ENCODE measurements around the gene POU2AF3. TPM values are rescaled to one million over a fixed set of nuclear protein-coding genes. Genes with fewer than 3 reads are reported as not detected.

POU2AF3 gene
- total RNA-seq, 2 experiments from 2014 or later, result not detected

GRCh38 chr11:111330234-111330893, 32.0 kb downstream of the POU2AF3 start:
- H3K9me3 Mint-ChIP-seq (ENCODE audit: low read depth), result no peaks in the 10 kb centered on the region
- intact Hi-C loops (cut with DNase I, micrococcal nuclease), result no loop called here
- no peak overlapping the region for H3K4me3 Mint-ChIP-seq
- no peaks in the 10 kb centered on the region for H3K27me3 Mint-ChIP-seq
- H3K36me3 Mint-ChIP-seq (ENCODE audit: low read depth), result no peaks in the 10 kb centered on the region
- CTCF ChIA-PET, result interaction anchor here (0.6 to 0.9 kb wide), 3 partner anchors 15 to 1872 kb away, joined by 3 read pairs; no protein-coding TSS in a partner anchor
- POLR2A ChIA-PET, result no interaction called here
- DNase-seq, result no peak
- no peak for ATAC-seq
- no peak overlapping the region for H3K27ac Mint-ChIP-seq
- H3K4me1 Mint-ChIP-seq, result no peaks in the 10 kb centered on the region

- Mint-ChIP-seq H3K4me3 (no peak overlapping the region), H3K9me3 (ENCODE audit: low read depth) (no peaks in the 10 kb centered on the region), H3K4me1 (no peaks in the 10 kb centered on the region), H3K36me3 (ENCODE audit: low read depth) (no peaks in the 10 kb centered on the region), H3K27me3 (no peaks in the 10 kb centered on the region), H3K27ac (no peak overlapping the region)
- ATAC-seq, result no peak
- ChIA-PET CTCF (interaction anchor here (0.7 to 2.2 kb wide), 2 partner anchors 11 to 88 kb away, joined by 3 to 9 read pairs; no protein-coding TSS in a partner anchor), POLR2A (no interaction called here)
- no peak for DNase-seq
- intact Hi-C loops (cut with DNase I, micrococcal nuclease), result no loop called here
Observed at GRCh38 chr11:111331711-111332479, 33.5 kb downstream of the POU2AF3 start.

GRCh38 chr11:111334532-111335502, 36.5 kb downstream of the POU2AF3 start:
- Mint-ChIP-seq H3K4me1 (no peaks in the 10 kb centered on the region), H3K36me3 (ENCODE audit: low read depth) (no peaks in the 10 kb centered on the region), H3K27ac (no peak overlapping the region), H3K9me3 (ENCODE audit: low read depth) (peaks cover 7% of the 10 kb centered on the region), H3K4me3 (no peak overlapping the region), H3K27me3 (no peaks in the 10 kb centered on the region)
- CTCF ChIA-PET, result interaction anchor here (0.9 to 2.2 kb wide), 2 partner anchors 8 to 93 kb away, joined by 3 to 9 read pairs; no protein-coding TSS in a partner anchor
- POLR2A ChIA-PET, result no interaction called here
- no peak for DNase-seq
- intact Hi-C loops (cut with DNase I, micrococcal nuclease), result no loop called here
- no peak for ATAC-seq

GRCh38 chr11:111335549-111335948, 37.2 kb downstream of the POU2AF3 start:
- no peak overlapping the region for H3K4me3 Mint-ChIP-seq
- H3K27me3 Mint-ChIP-seq, result no peaks in the 10 kb centered on the region
- intact Hi-C loops (cut with DNase I, micrococcal nuclease), result no loop called here
- ChIA-PET CTCF (no interaction called here), POLR2A (no interaction called here)
- peaks cover 7% of the 10 kb centered on the region for H3K9me3 Mint-ChIP-seq (ENCODE audit: low read depth)
- no peaks in the 10 kb centered on the region for H3K4me1 Mint-ChIP-seq
- no peak for ATAC-seq
- H3K36me3 Mint-ChIP-seq (ENCODE audit: low read depth), result no peaks in the 10 kb centered on the region
- H3K27ac Mint-ChIP-seq, result no peak overlapping the region
- DNase-seq, result no peak

- Mint-ChIP-seq H3K4me3 (no peak overlapping the region), H3K27ac (no peak overlapping the region), H3K4me1 (no peaks in the 10 kb centered on the region), H3K9me3 (ENCODE audit: low read depth) (peaks cover 7% of the 10 kb centered on the region), H3K27me3 (no peaks in the 10 kb centered on the region), H3K36me3 (ENCODE audit: low read depth) (no peaks in the 10 kb centered on the region)
- no peak for DNase-seq
- POLR2A ChIA-PET, result no interaction called here
- intact Hi-C loops (cut with DNase I, micrococcal nuclease), result no loop called here
- CTCF ChIA-PET, result no interaction called here
- no peak for ATAC-seq
Observed at GRCh38 chr11:111336062-111336461, 37.7 kb downstream of the POU2AF3 start.

GRCh38 chr11:111336582-111337256, 38.4 kb downstream of the POU2AF3 start:
- POLR2A ChIA-PET, result no interaction called here
- no peaks in the 10 kb centered on the region for H3K36me3 Mint-ChIP-seq (ENCODE audit: low read depth)
- H3K4me3 Mint-ChIP-seq, result no peak overlapping the region
- CTCF ChIA-PET, result interaction anchor here (1.0 kb wide), 1 partner anchor 10 kb away, joined by 6 read pairs; no protein-coding TSS in a partner anchor
- no peak overlapping the region for H3K27ac Mint-ChIP-seq
- intact Hi-C loops (cut with DNase I, micrococcal nuclease), result no loop called here
- no peaks in the 10 kb centered on the region for H3K4me1 Mint-ChIP-seq
- DNase-seq, result no peak
- ATAC-seq, result no peak
- peaks cover 7% of the 10 kb centered on the region for H3K9me3 Mint-ChIP-seq (ENCODE audit: low read depth)
- H3K27me3 Mint-ChIP-seq, result no peaks in the 10 kb centered on the region

- intact Hi-C loops (cut with DNase I, micrococcal nuclease), result no loop called here
- Mint-ChIP-seq H3K4me1 (no peaks in the 10 kb centered on the region), H3K9me3 (ENCODE audit: low read depth) (peaks cover 7% of the 10 kb centered on the region), H3K27me3 (no peaks in the 10 kb centered on the region), H3K27ac (no peak overlapping the region), H3K4me3 (no peak overlapping the region), H3K36me3 (ENCODE audit: low read depth) (no peaks in the 10 kb centered on the region)
- DNase-seq (no peak), ATAC-seq (no peak)
- POLR2A ChIA-PET, result no interaction called here
- CTCF ChIA-PET, result interaction anchor here (1.1 to 1.4 kb wide), 2 partner anchors 57 to 106 kb away, joined by 3 to 4 read pairs; no protein-coding TSS in a partner anchor
Observed at GRCh38 chr11:111339758-111340388, 41.5 kb downstream of the POU2AF3 start.

GRCh38 chr11:111342329-111342728, 44.0 kb downstream of the POU2AF3 start:
- ChIA-PET CTCF (interaction anchor here (0.9 to 2.0 kb wide), 3 partner anchors 9 to 104 kb away, joined by 3 to 9 read pairs (median 7); no protein-coding TSS in a partner anchor), POLR2A (no interaction called here)
- Mint-ChIP-seq H3K4me3 (no peak overlapping the region), H3K27me3 (no peaks in the 10 kb centered on the region), H3K4me1 (no peaks in the 10 kb centered on the region), H3K36me3 (ENCODE audit: low read depth) (no peaks in the 10 kb centered on the region), H3K27ac (no peak overlapping the region), H3K9me3 (ENCODE audit: low read depth) (peaks cover 7% of the 10 kb centered on the region)
- ATAC-seq (no peak), DNase-seq (no peak)
- intact Hi-C loops (cut with DNase I, micrococcal nuclease), result no loop called here

GRCh38 chr11:111344032-111344431, 45.7 kb downstream of the POU2AF3 start:
- intact Hi-C loops (cut with DNase I, micrococcal nuclease), result no loop called here
- POLR2A ChIA-PET, result no interaction called here
- CTCF ChIA-PET, result no interaction called here
- no peak overlapping the region for H3K27ac Mint-ChIP-seq
- no peaks in the 10 kb centered on the region for H3K27me3 Mint-ChIP-seq
- H3K9me3 Mint-ChIP-seq (ENCODE audit: low read depth), result peaks cover 4% of the 10 kb centered on the region
- DNase-seq, result no peak
- H3K4me3 Mint-ChIP-seq, result no peak overlapping the region
- ATAC-seq, result no peak
- no peaks in the 10 kb centered on the region for H3K36me3 Mint-ChIP-seq (ENCODE audit: low read depth)
- no peaks in the 10 kb centered on the region for H3K4me1 Mint-ChIP-seq

GRCh38 chr11:111347002-111347722, 48.8 kb downstream of the POU2AF3 start:
- ATAC-seq (no peak), DNase-seq (no peak)
- H3K4me1 Mint-ChIP-seq, result no peaks in the 10 kb centered on the region
- H3K36me3 Mint-ChIP-seq (ENCODE audit: low read depth), result no peaks in the 10 kb centered on the region
- ChIA-PET CTCF (interaction anchor here (1.2 kb wide), 1 partner anchor 99 kb away, joined by 3 read pairs; no protein-coding TSS in a partner anchor), POLR2A (no interaction called here)
- H3K27me3 Mint-ChIP-seq, result no peaks in the 10 kb centered on the region
- no peak overlapping the region for H3K4me3 Mint-ChIP-seq
- no peaks in the 10 kb centered on the region for H3K9me3 Mint-ChIP-seq (ENCODE audit: low read depth)
- intact Hi-C loops (cut with DNase I, micrococcal nuclease), result no loop called here
- no peak overlapping the region for H3K27ac Mint-ChIP-seq
